IMR-90 (cell line): ENCODE results near the gene MYL11.

ENCODE experiments used
- BHLHE40 ChIP-seq: fragments of 150-350 bp; IDR thresholded peaks from 2 replicates; pipeline ENCODE4 v1.6.1; 2016; ENCODE audit warnings: mild to moderate bottlenecking, low read depth, low read length
- CTCF ChIP-seq: conservative IDR thresholded peaks from 2 replicates; pipeline ENCODE4 v1.5.1; 2012; ENCODE audit warnings: mild to moderate bottlenecking, low read depth, low read length, improper control_type of control experiment
- POLR2A ChIP-seq: IDR thresholded peaks from 2 replicates; pipeline ENCODE4 v1.6.1; 2012; ENCODE audit warnings: mild to moderate bottlenecking, low read depth, low read length

DNA sequence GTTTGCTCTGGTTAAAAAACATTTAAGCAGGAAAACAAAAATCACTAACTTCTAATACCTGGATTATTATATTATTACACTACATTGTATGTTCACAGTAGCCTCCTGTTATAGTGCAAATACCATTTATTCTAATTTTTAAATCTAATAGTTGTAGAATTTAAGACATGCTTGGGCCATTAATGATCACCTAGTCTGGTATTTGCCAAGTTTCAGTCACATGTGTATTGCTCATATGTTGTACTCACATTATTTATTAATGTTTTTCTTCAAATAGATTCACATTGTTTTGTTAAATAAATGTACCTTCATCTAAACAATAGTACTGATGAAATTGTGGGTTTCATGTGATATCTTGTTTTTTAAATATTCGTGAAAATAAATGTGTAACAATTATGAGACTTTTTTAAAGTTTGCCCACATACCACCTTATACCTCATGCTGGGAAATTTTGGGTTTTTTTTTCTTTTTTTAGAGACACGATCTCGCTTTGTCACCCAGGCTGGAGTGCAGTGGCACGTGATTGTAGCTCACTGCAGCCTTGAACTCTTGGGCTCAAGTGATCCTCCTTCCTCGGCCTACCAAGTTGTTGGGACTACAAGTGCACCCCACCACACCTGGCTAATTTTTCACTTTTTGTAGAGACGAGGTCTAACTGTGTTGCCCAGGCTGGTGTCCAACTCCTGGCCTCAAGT lies 38.7 kb downstream of the MYL11 start:
- no peak for TF ChIP-seq POLR2A
- TF ChIP-seq CTCF = no peak
- no peak for TF ChIP-seq BHLHE40
